Activated effector memory CD4-positive, alpha-beta T cell treated with anti-CD3 and anti-CD28 coated beads, Interleukin-2, amount 50 U/mL, for 16 hours (primary cell): Measurements from ENCODE around the gene UCP3.
"Not testable (repeated sequence)": the region's sequence is repeated elsewhere in the genome, so short reads cannot be mapped to it uniquely, and the experiment has no call there.

Experiments
- DNase-seq: peaks from one replicate; pipeline ENCODE4 v3.0.0-alpha.2; 2020

The UCP3 gene

DNA sequence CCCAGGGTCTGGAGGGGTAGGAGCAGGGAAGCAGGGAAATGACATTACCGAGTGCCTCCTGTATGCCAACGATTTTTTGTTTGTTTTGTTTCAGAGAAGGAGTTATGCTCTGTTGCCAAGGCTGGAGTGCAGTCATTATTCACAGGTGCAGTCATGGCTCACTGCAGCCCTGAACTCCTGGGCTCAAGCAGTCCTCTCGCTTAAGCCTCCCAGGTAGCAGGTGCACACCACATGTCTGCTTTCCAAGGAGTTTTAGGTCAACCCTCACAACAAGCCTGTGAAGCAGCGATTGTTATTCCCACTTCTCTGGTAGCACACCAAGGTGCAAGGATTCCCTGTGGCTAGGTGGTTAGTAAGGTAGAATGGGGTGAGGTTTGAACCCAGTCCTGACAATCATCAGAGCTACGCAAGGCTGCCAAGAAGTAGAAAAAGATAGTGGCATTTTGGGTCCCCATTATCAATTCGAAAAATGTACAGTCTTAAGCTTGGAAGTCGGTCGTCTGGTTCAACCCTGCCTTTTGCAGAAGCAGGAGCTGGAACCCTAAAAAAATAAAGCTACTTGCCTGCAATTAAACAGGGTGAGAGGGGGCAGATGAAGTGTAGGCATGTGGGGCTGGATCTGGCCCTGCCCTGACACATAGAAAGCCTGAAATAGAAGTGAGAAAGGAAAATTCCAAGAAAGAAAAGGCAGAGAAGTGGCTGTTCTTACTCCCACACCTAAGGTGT, 9.1 kb downstream of the UCP3 start:
- DNase-seq: no peak

- peak; percentile 22 for DNase-seq
These were observed 9.9 kb downstream of the UCP3 start for GRCh38 chr11:73998846-73999575.

DNA sequence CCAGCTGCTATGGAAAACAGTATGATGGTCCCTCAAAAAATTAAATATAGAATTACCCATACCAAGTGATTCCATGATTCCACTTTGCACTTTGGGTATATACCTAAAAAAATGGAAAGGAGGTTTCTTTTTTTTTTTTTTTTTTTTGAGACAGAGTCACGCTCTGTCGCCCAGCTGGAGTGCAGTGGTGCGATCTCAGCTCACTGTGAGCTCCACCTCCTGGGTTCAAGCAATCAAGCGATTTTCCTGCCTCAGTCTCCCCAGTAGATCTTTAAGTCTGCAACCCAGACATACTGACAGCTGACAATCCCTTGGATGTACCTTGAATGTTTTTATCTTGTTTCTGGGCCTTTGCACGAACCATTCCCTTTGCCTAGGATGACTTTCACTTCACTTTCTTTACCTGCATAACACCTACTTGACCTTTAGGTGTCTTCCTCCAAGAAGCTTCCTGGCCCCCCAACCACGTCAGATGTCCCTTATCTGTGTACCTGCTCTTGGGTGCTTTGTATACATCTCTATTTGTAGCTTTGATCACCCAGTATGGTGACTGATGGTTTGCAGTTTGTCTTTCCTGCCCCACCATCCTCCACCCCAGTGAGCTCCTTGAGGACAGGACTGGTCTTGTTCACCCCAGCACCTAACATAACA, 11.6 kb downstream of the UCP3 start:
- peak; percentile 36 for DNase-seq

DNA sequence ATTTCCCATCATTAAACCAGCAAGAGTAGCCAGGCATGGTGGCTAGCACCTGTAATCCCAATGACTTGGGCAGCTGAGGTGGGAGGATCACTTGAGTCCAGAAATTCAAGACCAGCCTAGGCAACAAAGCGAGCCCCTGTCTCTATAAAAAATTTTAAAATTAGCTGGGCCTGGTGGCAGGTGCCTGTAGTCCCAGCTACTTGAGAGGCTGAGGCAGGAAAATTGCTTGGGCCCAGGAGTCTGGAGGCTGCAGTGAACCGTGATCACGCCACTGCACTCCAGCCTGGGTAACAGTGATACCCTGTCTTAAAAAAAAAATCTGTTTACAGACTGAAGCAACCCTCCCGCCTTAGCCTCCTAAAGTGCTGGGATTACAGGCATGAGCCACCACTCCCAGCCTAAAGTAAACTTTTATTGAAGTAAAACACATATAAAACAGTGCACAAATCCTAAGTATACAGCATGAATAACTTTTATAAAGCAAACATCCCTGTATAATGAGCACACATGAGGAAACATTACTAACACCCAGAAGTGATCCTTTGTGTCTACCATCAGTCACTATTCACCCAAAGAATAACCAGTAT, 12.6 kb downstream of the UCP3 start:
- peak; percentile 63 for DNase-seq

DNA sequence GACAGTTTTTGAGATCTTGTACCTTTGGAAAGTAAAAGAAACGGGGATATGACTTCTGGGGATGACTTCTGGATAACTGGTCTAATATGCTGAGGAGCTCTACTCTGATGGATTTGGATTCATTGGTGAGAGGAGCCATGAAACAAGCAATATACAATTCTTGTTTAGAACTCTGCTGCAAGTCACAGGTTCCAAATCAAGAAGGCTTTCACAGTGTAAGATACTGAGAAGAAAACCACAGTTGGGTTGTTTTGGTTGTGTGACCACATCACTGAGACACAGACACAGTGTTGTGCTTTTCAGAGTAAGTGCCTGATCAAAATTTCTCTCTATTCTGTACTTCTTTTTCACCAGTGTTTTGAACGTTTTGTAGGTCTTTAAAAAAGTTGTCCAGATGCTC, 13.2 kb downstream of the UCP3 start:
- DNase-seq: peak; percentile 61

DNA sequence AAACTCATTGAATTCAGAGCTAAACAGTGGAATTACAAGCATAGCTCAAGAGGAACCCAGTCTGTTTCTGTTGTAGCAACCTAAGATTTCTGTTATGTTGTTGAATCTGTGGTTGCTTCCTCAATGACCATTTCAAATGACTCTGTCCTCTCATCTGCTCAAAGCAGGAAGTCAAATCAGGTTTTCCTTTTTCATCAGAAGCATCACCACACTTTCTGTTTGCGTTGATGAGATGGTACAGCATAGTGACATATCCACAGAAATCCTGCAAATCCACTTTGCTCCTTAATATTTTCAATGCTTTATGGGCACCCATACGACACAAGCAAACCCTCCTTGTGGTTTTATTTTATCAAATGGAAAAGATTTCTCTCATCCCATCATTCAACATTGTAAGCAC, 13.6 kb downstream of the UCP3 start:
- DNase-seq: peak; percentile 31

DNA sequence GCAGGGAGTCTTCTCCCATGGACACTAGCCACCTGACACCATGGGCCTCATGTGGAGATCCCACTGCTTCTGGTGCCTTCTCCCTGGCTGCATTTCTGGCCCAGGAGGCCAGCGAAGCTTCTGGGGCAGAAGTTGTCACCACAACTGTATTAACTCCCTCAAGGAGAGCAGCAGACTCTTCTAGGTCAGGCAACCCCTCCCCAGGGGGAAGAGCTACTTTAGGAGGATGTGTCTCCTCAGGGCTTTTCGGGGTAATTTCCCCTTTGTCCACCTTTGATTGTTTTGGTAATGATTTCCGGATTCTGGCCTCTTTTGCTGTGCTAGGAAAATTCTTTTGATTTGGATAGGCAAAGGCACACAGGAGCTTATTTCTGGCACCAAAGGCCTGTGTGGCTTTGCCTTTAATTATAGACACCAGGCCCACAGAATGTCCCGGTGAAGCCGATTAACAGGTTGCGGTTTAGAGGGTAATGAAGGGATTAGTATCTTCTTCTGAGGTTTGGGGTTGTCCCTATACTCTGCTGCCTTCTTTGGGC, 17.3 kb downstream of the UCP3 start:
- peak; percentile 64 for DNase-seq

DNA sequence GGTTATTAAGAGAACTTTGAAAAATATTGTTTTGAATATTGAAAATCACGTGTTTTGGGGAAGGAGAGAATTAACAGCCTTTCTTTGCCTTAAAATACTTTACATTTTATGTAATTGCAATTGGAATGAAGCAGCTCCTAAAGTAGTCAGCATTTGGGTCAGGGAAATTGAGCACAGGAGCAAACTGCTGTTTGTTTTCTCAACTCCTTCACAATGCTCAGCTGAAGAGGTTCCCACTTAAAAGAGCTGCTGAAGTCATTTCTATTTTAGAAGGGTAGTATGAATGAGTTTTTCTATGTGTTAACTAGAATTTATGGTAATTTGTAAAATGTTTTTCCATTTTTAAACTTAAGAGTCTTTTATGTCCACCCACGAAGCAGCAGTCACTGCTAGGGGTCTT, 18.2 kb downstream of the UCP3 start:
- no peak for DNase-seq

- peak; percentile 41 for DNase-seq
These were observed 19.7 kb downstream of the UCP3 start for GRCh38 chr11:73989156-73989555.

GRCh38 chr11:73988227-73988626, 20.7 kb downstream of the UCP3 start:
- DNase-seq: no peak

DNA sequence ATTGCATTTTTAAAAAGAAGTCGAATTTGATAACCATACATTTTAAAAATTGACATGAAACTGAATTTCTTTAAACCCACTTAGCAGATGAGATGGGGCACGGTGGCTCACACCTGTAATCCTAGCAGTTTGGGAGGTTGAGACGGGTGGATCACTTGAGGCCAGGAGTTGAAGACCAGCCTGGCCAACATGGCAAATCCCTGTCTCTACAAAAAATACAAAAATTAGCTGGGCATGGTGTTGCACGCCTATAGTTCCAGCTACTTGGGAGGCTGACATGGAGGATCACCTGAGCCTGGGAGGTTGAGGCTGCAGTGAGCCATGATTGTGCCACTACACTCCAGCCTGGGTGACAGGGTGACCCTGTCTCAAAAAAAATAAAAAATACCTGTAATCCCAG, 23.2 kb downstream of the UCP3 start:
- not testable (repeated sequence) for DNase-seq

GRCh38 chr11:73983741-73984538, 24.9 kb downstream of the UCP3 start:
- DNase-seq: no peak

DNA sequence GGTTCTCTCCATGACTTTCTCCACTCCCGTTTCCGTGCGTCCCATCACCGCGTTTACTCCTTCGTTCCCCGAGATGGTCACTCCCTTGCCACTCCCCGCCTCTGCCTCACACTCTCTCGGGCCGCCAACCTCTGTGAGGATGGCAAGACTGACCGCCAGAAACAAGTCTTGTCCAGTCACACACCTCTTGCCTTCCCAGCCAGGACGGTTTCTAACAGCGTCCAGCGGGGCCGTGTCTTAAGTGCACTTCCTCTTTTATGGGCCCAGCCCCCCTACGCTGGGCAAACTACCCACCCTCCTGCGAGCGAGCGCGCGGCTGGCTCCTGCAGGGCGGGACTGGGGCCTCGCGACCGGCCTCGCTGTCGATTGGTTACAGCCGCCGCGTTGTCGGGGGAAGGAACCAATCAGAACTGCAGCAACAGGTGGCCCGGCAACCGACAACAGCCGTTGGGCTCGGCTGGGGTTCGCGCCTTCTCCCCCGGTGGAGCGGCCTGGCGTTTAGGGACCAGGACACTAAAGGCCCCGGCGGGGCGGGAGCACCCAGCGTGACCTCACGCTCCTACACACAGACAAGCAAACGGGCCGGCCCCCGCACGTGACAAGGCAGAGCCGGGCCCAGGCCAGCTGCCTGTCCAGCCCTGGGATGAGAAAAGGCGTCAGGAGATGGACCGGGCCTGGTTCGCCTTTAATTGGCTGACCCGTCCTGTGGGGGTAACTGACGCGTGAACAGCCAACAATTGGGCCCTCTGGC, 25.7 kb downstream of the UCP3 start:
- DNase-seq: peak; percentile 97

GRCh38 chr11:73982595-73982989, 26.3 kb downstream of the UCP3 start, which contains the start of gene UCP2:
Gene UCP2, minus strand, starts transcription at chr11:73982843. Its CDS starts 4,465 bp downstream, at chr11:73978378.
- peak; percentile 94 for DNase-seq

DNA sequence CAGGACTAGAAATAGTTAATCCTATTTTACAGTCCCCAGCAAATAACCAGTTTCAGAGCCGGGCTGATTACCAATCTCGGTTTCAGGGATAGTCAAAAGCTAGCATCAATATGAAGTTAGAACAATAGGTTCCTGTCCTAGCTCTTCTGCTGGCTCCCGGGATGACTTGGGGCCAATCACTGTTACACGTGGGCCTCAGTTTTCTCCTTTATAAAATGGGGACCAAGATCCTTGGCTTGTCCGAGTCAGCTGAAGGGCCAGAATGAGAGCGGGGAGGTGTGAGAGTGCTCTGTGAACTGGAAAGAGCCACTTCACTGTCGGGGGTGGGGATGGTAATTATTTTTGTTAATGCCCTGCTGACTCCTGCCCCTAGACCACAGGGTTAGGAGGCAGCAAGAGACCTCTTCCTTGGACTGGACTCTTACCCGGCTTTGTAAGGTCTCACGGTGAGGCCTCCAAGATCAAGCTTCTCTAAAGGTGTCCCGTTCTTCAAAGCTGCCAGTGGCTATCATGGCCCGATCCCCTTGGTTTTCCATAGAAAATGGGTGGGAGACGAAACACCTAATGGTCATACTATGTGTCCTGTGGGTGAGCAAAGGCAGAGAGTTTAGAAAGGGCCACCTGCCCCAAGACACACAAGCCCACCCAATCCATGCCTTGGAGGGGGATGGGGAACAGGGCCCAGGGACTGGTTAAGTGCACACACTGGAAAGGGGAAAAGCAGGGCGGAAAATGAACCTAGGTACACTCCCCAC, 27.7 kb downstream of the UCP3 start:
- DNase-seq: no peak

GRCh38 chr11:73980001-73980961, 28.6 kb downstream of the UCP3 start:
- DNase-seq: peak; percentile 90

GRCh38 chr11:73978576-73979086, 30.3 kb downstream of the UCP3 start:
- DNase-seq: no peak

DNA sequence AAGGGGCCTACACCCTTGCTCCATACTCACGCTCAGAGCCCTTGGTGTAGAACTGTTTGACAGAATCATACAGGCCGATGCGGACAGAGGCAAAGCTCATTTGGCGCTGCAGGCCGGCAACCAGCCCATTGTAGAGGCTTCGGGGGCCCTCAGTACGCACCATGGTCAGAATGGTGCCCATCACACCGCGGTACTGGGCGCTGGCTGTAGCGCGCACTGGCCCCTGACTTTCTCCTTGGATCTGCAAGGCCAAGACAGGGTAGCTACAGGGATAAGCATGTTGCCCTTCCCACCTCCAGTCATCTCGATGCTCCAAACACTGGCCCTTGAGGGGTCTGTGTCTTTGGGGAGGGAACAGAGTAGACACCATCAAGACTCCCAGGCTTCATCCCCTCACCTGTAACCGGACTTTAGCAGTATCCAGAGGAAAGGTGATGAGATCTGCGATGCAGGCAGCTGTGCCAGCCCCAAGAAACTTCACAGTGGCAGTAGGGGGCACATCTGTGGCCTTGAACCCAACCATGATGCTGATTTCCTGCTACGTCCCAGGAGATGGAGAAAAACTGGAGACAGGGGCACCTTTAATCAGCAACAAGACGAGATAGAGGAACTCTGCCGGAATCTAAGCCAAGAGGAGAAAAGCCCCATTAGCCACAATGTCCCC, 30.9 kb downstream of the UCP3 start:
- DNase-seq: no peak
